ENCODE results near the gene TRIM54.

- no peak for TF ChIP-seq CTCF (IDR thresholded peaks at IDR 0.05; ENCODE audit: extremely low read depth in 1 of 2, insufficient read depth in 1 of 2, low read depth in 1 of 2, low read length in 2 of 2)
- no peak for TF ChIP-seq GATA2 (IDR thresholded peaks at IDR 0.05; ENCODE audit: insufficient read depth, insufficient read length, low read depth, low read length)
- TF ChIP-seq EZH2 (IDR thresholded peaks at IDR 0.05; ENCODE audit: borderline replicate concordance, low read depth, low read length, severe bottlenecking) = no peak
- TF ChIP-seq MYC (IDR thresholded peaks at IDR 0.05; ENCODE audit: low read depth, low read length) = no peak
Measured at GRCh38 chr2:27236626-27237025, 45.6 kb upstream of the TRIM54 start.
